GM19468 (cell line): ENCODE measurements around the gene CCDC24.

ENCODE experiments used
- ATAC-seq: cut with Tn5 transposase; IDR thresholded peaks from one replicate; pipeline ENCODE4 v1.9.1; 2021; ENCODE audit warnings: mild to moderate bottlenecking, moderate library complexity, moderate number of reproducible peaks; ENCODE audit not compliant: unreplicated experiment; ENCODE audit errors: extremely low read depth

Gene CCDC24

GRCh38 chr1:43991476-43992231 lies at the start of gene CCDC24:
Gene CCDC24 (plus strand): TSS chr1:43991599. CDS start chr1:43991879, 280 bp downstream.
- ATAC-seq = no peak

DNA sequence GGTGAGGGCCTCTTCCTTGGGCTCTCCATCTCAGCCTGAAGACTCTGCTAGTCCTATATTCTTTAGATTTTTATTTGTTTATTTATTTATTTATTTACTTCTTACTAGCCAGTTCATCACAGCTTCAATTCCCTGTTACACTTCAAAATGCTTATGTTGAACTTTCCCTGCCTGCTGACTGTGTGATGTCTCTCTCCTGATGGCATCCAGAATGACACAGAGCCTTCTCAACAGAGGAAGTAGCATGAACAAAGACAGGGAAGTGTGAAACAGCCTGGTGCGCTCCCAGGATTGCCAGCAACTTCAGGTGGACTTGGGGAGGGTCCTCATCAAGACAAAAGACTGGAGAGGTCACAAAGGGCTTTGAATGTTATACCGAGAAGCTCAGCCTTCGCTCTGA lies 49.0 kb upstream of the CCDC24 start:
- ATAC-seq = no peak

DNA sequence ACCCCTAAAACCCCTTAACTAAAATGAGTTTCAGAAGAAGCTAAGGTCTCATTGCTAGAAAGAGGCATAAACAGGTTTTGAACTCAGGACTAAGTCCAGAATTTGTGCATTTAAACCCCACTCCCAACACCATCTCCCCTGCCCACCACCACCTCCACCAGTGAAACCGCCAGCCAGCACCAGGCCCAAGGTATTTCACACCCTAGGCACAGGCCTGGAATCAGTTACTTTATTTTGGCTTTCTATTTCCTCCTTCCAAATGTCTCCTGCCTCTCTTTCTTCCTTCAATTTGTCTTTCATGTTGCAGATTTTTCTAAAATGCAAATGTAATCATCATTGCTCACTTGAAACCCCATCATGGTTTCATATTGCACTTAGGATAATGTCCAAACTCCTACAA lies 46.5 kb upstream of the CCDC24 start:
- ATAC-seq = no peak

DNA sequence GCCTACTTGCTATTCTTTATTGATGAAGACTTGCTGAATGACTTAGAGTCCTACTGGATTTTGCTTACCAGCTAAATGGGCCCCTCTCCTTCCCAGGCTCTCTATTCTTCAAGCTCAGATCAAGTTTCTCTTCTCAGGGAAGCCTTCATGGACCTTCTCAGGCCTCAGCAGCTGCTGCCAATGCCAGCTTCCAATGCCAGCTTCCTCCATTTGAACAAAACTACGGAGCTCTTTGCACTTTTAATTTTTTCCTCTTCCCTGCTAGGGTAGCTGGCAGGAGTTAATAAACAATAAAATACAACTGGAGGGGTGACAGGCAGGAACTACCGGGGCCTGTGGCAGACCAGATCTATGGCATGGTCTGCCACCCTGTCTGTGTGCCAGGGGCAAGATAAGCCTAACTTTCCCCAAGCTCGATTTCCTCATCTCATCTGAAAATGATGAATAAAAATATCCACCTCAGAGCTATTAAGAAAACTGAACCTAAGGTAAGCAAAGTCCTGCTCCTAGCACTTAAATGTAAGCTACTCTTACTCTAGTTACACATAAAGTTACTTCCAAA lies 45.6 kb upstream of the CCDC24 start:
- no peak for ATAC-seq

DNA sequence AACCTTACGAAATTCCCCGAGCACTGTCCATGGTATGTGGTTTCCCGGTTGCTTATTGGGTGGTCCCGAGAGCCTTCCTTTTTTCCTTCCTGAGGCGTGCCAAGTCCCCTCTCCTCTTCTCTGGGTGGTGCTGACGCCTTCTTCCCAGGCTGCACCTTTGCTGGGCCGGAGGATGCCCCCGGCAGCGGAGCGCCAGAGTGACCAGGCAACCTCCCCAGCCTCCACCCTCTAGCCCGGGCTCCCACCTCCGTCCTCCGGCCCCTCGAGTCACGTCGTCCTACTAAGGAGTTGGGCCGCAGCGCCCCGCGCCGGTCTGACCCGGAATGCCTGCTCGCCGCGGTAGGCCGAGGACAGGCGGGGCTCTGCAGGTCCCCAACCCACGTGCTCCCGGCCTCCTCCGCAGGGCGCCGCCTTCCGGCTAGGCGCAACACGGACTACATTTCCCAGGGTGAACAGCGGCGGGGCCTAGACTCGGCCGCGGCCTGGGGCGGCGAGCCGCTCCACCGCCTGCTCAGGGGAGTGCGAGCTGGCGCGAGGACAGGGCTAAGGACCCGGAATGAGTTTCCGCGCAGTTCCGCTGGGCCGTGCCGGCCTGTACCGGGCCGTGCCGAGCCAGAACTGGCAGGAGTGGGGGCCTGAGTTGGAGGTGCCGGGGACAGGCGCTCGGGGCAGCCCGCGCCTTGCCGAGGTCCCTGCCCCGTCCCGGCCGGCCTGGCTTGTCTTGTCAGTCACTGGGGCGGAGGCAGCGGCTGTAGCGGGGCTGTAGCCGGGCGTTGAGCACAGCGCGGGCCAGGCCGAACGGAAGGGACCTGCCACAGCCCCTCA lies 45.0 kb upstream of the CCDC24 start, which contains the start of gene IPO13:
IPO13 (plus strand) TSS at position 715 of the 825 bp plus-strand sequence. CDS start 651 bp downstream, outside the sequence.
- peak; percentile 85 for ATAC-seq

- no peak for ATAC-seq
These were observed 44.1 kb upstream of the CCDC24 start for GRCh38 chr1:43947061-43947873.

DNA sequence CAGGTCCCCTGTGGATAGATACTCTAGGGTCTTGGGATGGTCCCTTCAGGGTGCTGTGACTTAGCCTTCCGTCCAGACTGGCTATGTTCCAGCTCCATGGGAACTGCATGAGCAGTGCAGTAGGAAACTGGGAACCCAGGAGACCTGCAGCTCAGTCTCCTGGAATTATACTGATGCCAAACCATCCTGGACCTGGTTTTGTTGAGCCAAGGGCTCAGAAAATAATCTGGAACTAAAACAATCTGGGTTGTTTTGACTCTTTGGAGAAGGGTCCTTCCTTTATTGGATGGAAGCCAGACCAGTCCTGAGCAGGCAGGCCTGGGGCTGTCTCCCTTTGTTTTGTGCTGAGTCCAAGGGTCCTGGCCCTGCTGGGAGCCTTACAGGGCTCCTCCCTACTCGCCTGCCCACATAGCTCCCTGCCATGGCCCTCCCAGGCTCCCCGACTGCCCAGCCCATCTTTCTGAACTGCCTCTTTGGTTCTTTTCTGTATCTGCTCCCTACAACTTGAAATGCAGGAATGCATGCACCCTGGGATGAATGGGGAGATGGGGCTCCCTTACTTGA lies 43.4 kb upstream of the CCDC24 start:
- no peak for ATAC-seq

GRCh38 chr1:43949678-43950077 lies 41.7 kb upstream of the CCDC24 start:
- no peak for ATAC-seq

GRCh38 chr1:43951021-43951985 lies 40.1 kb upstream of the CCDC24 start:
- no peak for ATAC-seq

DNA sequence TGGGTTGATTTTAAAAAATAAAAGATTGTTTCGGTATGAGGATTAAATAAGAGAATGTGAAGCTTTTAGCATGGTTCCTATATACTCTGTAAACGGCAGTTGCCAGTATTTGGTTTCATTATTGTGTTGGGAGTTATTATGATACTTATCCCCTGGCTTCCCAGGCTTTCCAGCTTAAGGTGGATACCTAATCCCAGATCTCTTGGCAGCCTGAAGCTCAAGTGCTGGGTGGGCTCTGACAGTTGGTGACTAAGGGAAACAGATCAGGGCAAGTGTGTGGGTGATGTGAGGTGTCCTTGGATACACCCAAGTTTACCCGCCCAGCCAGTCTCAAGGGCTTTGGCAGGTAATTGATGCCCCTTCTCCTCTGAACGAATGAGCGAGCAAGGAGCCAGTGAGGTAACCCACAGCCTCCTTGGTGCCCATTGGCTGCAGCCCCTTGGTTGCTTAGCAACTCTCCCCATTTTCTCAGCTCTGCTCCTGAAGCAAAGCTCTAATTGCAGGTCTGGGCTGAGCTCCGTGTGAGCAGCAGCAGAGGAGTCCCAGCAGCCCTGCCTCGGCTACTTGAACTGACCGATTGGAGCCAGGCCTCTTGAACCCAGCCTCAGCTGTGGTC lies 38.6 kb upstream of the CCDC24 start:
- no peak for ATAC-seq

DNA sequence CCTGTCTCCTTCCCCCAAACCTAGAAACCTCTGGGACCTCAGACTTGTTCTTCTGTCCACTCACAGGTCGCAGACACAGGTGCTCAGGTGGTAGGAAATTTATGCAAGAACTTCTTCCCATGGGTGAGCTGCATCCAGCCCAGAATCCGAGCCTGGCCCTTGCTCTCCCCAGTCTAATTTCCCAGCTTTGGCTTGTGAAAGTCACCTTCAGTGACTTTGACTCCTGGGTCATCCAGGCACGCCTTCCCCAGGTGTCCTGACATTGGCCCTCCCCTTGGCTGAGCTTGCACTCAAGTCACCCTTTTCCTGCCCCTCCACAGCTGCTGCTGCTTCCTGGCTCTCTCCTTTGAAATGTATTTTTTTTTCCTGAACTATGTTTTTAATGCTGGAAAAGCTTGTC lies 38.0 kb upstream of the CCDC24 start:
- ATAC-seq = no peak

- no peak for ATAC-seq
These were observed 37.4 kb upstream of the CCDC24 start for GRCh38 chr1:43954036-43954435.

DNA sequence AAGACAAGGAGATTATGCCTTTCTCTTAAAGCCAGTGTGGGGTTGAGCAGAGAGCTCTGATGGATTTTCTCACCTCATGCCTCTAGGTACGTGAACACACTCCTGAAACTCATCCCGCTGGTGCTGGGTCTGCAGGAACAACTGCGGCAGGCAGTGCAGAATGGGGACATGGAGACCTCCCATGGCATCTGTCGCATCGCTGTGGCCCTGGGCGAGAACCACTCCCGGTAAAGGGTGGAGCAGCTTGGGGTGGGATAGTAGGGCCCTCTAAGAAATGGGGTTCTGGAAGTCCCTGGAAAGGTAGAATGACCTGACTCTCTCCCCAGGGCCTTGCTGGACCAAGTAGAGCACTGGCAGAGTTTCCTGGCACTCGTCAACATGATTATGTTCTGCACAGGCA lies 35.2 kb upstream of the CCDC24 start:
- no peak for ATAC-seq

GRCh38 chr1:43957407-43958040 lies 33.9 kb upstream of the CCDC24 start:
- no peak for ATAC-seq

GRCh38 chr1:43958351-43959255 lies 32.8 kb upstream of the CCDC24 start:
- ATAC-seq = no peak

GRCh38 chr1:43960798-43961197 lies 30.6 kb upstream of the CCDC24 start:
- ATAC-seq = no peak

GRCh38 chr1:43961692-43962091 lies 29.7 kb upstream of the CCDC24 start:
- ATAC-seq = no peak
